Measurements from ENCODE around the gene ZC2HC1C. TPM values are rescaled to one million over a fixed set of nuclear protein-coding genes. Genes with fewer than 3 reads are reported as not detected.

ZC2HC1C gene
- total RNA-seq, 1 experiment from 2014 or later: 13.8 TPM

DNA sequence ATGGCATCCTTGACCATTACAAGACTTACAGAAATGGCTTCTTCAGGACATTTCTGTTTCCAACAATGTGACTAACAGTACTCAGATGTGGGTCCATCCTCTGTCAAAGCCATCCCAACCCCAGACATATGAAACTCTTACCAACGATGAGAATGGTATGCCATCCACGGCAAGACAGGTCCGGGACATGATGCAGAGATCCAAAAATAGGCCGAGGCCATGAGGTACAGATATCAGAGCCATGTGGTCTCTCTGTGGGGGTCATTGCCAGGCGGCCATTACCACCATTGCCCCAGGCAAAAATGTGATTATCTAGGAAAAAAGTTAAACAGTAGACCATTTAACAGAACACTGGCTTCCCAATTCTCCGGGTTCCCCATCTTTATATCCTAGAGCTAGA is 27.5 kb downstream of the ZC2HC1C start:
- Histone ChIP-seq H3K4me1 (replicated peaks; ENCODE audit: insufficient read depth) (no peaks in the 10 kb centered on the region), H3K27ac (no peak overlapping the region), H3K27me3 (ENCODE audit: insufficient read depth, low read depth) (no peaks in the 10 kb centered on the region), H3F3A (ENCODE audit: insufficient read depth, low read depth) (peaks cover 5% of the 10 kb centered on the region; the same call in 1 of the 2 replicates), H4K20me1 (ENCODE audit: insufficient read depth) (0 out of 2 replicates have a peak, but pooled peaks cover 4% of the 10 kb centered on the region), H3K9me2 (ENCODE audit: insufficient read depth) (no peaks in the 10 kb centered on the region), H3K4me2 (no peak overlapping the region), H3K4me3 (no peak overlapping the region), H2AFZ (no peak overlapping the region), H3K79me2 (ENCODE audit: low read depth) (no peaks in the 10 kb centered on the region), H3K36me3 (ENCODE audit: low read depth) (peaks cover 72% of the 10 kb centered on the region), H3K9me3 (ENCODE audit: insufficient read depth, low read depth) (no peaks in the 10 kb centered on the region)
- TF ChIP-seq, protein P1, sequence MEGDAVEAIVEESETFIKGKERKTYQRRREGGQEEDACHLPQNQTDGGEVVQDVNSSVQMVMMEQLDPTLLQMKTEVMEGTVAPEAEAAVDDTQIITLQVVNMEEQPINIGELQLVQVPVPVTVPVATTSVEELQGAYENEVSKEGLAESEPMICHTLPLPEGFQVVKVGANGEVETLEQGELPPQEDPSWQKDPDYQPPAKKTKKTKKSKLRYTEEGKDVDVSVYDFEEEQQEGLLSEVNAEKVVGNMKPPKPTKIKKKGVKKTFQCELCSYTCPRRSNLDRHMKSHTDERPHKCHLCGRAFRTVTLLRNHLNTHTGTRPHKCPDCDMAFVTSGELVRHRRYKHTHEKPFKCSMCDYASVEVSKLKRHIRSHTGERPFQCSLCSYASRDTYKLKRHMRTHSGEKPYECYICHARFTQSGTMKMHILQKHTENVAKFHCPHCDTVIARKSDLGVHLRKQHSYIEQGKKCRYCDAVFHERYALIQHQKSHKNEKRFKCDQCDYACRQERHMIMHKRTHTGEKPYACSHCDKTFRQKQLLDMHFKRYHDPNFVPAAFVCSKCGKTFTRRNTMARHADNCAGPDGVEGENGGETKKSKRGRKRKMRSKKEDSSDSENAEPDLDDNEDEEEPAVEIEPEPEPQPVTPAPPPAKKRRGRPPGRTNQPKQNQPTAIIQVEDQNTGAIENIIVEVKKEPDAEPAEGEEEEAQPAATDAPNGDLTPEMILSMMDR (conservative IDR thresholded peaks at IDR 0.05): no peak
- no peak for TF ChIP-seq EZH2 (IDR thresholded peaks at IDR 0.05; ENCODE audit: low read depth)
- ChIA-PET CTCF (no interaction called here), POLR2A (ENCODE audit: unreplicated experiment) (no interaction called here)
- no TSS peak for BruUV-seq (replicated peaks)
- intact Hi-C loops (cut with micrococcal nuclease; ENCODE audit: unreplicated experiment): no loop called here
- no peak for DNase-seq

DNA sequence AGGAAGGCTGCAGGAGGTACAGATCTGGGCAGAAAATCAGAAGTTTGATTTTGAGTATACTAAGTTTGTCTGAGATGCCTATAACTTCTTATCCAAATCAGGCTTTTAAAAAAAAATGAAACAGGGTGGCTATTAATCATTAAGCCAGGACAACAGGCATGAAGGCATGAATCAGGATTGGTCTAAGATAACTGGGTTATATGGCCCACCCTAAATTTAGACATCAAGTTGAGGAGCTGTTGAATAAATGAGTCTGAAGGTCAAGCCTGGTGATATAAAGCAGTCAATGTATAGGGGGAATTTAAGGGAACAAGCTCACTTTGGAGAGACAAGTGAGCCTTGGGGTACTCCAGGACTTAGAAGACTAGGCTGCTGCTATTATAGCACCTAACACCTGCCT is 28.8 kb downstream of the ZC2HC1C start:
- Histone ChIP-seq H3K4me3 (no peak overlapping the region), H3K36me3 (ENCODE audit: low read depth) (peaks cover 65% of the 10 kb centered on the region), H3K27me3 (ENCODE audit: insufficient read depth, low read depth) (no peaks in the 10 kb centered on the region), H3K4me2 (no peak overlapping the region), H3K9me3 (ENCODE audit: insufficient read depth, low read depth) (no peaks in the 10 kb centered on the region), H3K4me1 (replicated peaks; ENCODE audit: insufficient read depth) (no peaks in the 10 kb centered on the region), H3F3A (ENCODE audit: insufficient read depth, low read depth) (peaks cover 14% of the 10 kb centered on the region; the same call in 1 of the 2 replicates), H3K27ac (no peak overlapping the region), H3K9me2 (ENCODE audit: insufficient read depth) (no peaks in the 10 kb centered on the region), H4K20me1 (ENCODE audit: insufficient read depth) (0 out of 2 replicates have a peak, but pooled peaks cover 5% of the 10 kb centered on the region), H3K79me2 (ENCODE audit: low read depth) (no peaks in the 10 kb centered on the region), H2AFZ (no peak overlapping the region)
- ChIA-PET POLR2A (ENCODE audit: unreplicated experiment) (interaction anchor here (0.6 kb wide), 1 partner anchor 1382 kb away, joined by 3 read pairs; no protein-coding TSS in a partner anchor), CTCF (no interaction called here)
- intact Hi-C loops (cut with micrococcal nuclease; ENCODE audit: unreplicated experiment): no loop called here
- no peak for DNase-seq
- no TSS peak for BruUV-seq (replicated peaks)
- TF ChIP-seq, protein P1 (conservative IDR thresholded peaks at IDR 0.05): no peak
- no peak for TF ChIP-seq EZH2 (IDR thresholded peaks at IDR 0.05; ENCODE audit: low read depth)

DNA sequence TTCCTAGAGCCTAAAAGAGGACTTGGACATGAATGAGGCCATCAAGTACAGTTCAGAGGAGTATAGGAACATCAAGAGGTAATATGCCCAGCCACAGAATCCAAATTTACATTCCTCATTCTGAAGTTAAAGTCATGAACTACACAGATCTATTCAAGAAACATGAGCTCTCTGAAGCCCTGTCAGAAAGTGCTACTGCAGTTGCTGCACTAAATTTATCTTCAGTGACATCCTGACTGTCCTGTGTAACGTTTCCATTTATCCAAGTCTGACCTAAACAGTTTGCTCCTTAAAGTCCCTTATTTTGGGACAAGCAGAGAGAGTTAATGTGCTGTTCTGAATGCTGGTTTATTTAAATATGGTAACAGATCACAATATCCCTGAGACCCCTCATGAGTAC is 29.2 kb downstream of the ZC2HC1C start:
- TF ChIP-seq, protein P1 (conservative IDR thresholded peaks at IDR 0.05): no peak
- TF ChIP-seq EZH2 (IDR thresholded peaks at IDR 0.05; ENCODE audit: low read depth): no peak
- peaks cover 17% of the 10 kb centered on the region; the same call in 1 of the 2 replicates for H3F3A ChIP-seq (ENCODE audit: insufficient read depth, low read depth)
- H3K79me2 ChIP-seq (ENCODE audit: low read depth): no peaks in the 10 kb centered on the region
- no peaks in the 10 kb centered on the region for H3K9me2 ChIP-seq (ENCODE audit: insufficient read depth)
- no peaks in the 10 kb centered on the region for H3K4me1 ChIP-seq (replicated peaks; ENCODE audit: insufficient read depth)
- H4K20me1 ChIP-seq (ENCODE audit: insufficient read depth): 0 out of 2 replicates have a peak, but pooled peaks cover 5% of the 10 kb centered on the region
- DNase-seq: no peak
- no peaks in the 10 kb centered on the region for H3K27me3 ChIP-seq (ENCODE audit: insufficient read depth, low read depth)
- H3K4me3 ChIP-seq: no peak overlapping the region
- BruUV-seq (replicated peaks): no TSS peak
- ChIA-PET CTCF (no interaction called here), POLR2A (ENCODE audit: unreplicated experiment) (interaction anchor here (0.6 kb wide), 1 partner anchor 1383 kb away, joined by 3 read pairs; no protein-coding TSS in a partner anchor)
- no peak overlapping the region for H3K4me2 ChIP-seq
- no peak overlapping the region for H3K27ac ChIP-seq
- peaks cover 68% of the 10 kb centered on the region for H3K36me3 ChIP-seq (ENCODE audit: low read depth)
- H3K9me3 ChIP-seq (ENCODE audit: insufficient read depth, low read depth): no peaks in the 10 kb centered on the region
- intact Hi-C loops (cut with micrococcal nuclease; ENCODE audit: unreplicated experiment): no loop called here
- H2AFZ ChIP-seq: no peak overlapping the region

Data from PC-9 (cell line).